Stimulated activated naive CD8-positive, alpha-beta T cell treated with anti-CD3 and anti-CD28 coated beads, Interleukin-15, Interleukin-2, amounts not matched to agents 100 U/mL and 50 U/mL, for 24 hours (primary cell): ENCODE data around the gene LEMD2.

Experiments
- ATAC-seq: fragments of 150-1000 bp; cut with Tn5 transposase; one replicate; pipeline ENCODE4 v1.10.0; 2021
- DNase-seq: peaks from one replicate; pipeline ENCODE4 v3.0.0; 2021

LEMD2 gene

DNA sequence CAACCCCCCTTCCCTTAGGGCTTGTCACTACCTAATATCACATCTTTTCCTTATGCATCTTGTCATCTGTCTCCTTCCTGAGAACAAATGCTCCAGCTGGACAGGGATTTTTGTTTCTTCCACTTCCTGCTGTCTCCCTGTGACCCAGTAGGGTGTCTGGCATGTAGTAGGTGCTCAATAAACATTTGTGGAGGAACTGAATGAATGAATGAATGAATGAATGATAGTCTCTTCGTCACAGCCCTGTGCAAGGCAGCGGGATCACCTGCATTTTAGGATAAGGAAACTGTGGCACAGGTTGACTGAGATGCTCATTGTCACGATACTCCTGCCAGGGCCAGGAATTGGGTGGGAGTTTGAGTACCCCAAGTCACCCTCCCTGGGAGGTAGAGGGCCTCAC lies 14.2 kb downstream of the LEMD2 start:
- DNase-seq (no peak), ATAC-seq (no peak)

- DNase-seq = no peak
These were observed 15.9 kb downstream of the LEMD2 start for GRCh38 chr6:33772902-33773472.

GRCh38 chr6:33772082-33772830 lies 16.7 kb downstream of the LEMD2 start:
- DNase-seq = no peak
- no peak for ATAC-seq

More at GRCh38 chr6:33772902-33773472, 15.9 kb downstream of the LEMD2 start:
- no peak for ATAC-seq

DNA sequence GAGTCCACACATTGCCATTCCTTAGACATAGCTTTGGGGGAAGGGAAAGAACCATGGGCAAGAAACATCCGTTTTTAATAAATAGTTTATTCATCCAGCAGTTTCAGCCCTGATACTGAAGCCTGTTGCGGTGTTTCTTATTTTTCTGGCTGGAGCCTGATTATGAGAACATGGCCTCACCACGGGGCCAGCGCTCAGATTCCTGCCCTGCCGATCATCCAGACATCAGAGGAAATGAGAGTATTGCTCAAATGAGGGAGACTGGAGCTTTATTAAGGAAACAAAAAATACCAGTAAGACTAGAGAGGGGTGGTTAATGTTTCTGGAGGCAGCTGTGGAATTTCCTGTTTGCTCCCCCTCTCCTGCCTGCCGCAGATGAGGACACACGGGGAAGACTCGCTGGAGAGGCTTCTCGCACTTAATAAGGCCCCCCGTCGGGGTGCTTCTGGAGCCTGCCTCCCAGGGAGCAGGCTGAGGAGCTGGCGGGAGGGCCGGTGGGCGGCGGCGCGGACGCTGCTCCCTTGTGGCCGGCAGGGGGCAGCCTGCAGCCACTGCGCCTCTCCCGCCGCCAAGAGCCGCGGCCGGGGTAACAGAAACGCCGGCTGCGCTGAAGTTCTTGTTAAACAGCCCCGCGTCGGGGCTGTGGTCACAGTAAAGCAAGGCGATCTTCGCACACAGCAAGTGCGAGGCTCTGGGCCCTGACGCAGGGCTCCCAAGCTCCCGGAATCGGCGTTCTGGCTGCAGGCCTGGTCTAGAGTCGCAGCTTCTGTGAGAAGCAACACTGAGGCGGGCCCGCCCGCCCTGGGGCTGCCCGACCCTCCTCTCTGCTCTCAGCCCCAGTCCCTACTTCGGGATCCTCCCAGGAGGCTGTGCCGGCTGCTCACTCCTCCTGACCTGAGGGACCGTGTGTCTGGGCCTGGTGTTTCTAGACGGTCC lies 17.5 kb downstream of the LEMD2 start:
- DNase-seq (peak; percentile 74), ATAC-seq (peak; percentile 62)

GRCh38 chr6:33770833-33771145 lies 18.1 kb downstream of the LEMD2 start:
- ATAC-seq = no peak
- DNase-seq = no peak

DNA sequence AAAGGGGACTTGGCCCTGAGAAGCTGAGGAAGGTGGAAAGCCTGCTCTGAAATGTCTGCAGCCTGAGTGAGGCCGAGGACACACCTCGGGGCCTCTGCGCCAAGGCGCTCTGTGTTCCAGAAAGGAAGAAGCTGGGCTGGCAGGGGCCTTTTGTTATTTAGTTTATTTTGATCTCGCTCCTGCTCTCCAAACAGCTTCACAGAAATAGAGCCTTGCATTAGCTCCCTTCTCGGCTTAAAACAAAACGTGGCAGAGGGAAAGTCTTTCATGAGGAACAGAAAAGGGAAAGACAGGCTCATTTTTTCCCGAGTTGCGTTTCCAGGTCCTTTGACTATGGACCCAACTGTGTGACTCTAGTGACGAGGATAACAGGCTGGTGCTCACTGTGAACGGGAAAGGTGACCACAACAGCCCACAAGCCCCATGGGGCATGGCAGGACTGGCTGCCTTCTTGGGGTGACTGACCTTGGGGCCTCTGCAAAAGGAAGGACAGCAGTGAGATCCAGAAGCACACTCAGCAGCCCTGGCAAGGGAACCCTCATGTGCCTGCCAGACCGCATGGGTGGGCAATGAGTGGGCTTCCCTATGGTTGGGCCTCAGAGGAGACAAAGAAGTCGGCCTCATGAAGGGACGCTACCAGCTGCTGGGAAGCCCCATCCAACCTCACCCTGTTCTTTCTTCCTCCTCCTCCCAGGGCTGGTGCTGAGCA lies 18.7 kb downstream of the LEMD2 start:
- ATAC-seq (no peak), DNase-seq (no peak)

DNA sequence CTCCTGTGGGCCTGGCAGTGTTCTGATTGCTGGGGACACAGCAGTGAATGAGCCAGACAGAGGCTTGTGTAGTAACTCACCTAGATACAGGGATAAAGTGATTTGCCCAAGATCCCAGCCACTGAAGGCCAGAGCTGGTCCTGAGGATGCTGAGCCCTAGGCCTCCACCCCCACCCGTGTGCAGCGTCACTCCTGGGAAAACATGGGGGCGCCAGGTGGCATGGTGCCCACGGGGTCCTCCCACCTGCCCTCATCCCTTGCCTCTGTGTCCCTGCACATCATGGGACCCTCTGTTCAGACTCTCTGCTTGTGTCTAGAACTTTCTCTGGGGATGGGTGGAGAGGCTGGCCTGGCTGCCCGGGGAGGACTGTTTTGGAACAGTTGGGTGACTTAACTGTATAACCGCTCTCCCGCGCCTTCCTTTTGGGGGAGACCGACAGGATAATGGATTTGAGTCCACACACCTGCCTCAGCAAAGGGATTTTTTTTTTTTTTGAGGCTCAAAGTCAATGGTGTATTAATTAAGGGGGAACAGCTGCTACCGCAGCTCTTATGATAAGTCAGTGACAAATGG lies 19.6 kb downstream of the LEMD2 start:
- DNase-seq (no peak), ATAC-seq (no peak)

DNA sequence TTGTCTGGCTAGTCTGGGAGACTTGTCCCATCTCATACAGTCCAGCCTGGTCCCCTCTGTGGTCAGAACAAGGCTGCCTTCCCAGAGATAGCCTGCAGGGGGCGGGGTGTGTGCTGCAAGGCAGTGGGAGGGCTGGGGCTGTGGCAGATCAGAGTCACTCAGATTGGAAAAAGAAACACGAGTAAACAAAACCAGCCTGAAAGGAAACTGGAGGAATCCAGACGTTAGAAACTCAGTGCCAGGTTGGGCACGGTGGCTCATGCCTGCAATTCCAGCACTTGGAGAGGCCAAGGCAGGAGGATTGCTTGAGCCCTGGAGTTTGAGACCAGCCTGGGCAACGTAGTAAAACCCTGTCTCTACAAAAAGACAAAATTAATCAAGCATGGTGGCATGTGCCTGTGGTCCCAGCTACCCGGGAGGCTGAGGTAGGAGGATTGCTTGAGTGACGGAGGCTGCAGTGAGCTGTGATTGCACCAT lies 20.2 kb downstream of the LEMD2 start:
- peak; percentile 83 for DNase-seq
- ATAC-seq = peak; percentile 65

- DNase-seq = no peak
- ATAC-seq = no peak
These were observed 21.7 kb downstream of the LEMD2 start for GRCh38 chr6:33766921-33767907.

GRCh38 chr6:33765368-33765767 lies 23.6 kb downstream of the LEMD2 start:
- DNase-seq (no peak), ATAC-seq (no peak)

DNA sequence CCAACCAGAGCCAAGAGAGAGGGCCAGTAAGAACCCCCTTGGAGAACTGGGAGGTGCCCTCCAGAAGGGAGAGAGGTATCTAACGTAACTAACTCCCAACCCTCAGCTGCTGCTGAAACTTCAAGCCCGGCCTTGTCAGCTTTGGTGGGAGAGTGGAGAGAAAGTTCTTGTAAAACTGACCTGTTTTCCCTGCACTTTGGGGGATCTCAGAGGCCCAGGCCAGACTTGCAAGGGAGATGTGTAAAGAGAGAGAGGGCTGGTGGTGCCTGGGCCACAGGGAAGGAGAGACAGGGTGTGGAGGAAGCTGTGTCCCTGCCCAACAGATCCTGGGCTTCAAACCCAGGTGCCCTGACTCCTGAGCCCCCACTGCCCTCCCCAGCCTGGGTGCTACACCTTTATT lies 24.9 kb downstream of the LEMD2 start:
- no peak for DNase-seq
- no peak for ATAC-seq

DNA sequence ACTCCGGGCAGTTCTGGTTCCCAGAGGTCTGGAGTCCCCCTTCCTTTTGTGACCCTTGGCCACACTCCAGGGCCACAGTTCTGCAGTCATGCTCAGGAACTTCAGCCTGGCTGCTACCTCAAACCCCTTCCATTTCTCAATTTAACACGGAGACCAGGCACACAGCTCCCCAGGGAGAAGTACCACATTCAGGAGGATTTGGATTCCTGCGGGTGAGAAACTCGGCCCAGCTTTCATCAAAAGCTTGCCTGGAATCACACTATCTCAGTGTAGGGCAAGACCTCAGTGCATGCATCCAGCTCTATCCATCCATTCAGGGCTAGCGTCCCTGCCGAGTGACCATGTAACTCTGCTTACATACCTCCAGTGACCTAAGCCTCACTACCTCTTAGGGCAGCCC lies 25.4 kb downstream of the LEMD2 start:
- no peak for ATAC-seq

DNA sequence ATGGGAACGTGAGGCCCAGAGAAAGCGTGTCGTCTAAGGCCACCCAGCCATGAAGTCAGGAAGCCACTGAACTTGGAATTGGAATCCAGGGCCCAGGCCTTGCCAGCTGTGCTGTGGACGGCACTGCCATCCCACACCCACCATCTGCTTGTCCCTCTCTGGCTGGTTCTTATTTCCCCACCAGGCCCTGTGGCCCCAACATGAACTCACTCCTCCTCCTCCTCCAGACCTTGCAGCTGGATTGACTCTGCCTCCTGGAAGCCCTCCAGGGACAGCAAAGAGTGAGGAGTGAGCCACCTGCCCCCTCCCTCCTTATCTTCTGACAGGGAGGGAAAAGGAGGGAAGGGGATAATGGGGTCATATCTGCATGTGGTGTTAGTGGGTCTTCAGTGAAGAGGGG lies 26.2 kb downstream of the LEMD2 start:
- DNase-seq (no peak), ATAC-seq (no peak)

More for the DNA sequence above, 25.4 kb downstream of the LEMD2 start:
- DNase-seq = no peak

DNA sequence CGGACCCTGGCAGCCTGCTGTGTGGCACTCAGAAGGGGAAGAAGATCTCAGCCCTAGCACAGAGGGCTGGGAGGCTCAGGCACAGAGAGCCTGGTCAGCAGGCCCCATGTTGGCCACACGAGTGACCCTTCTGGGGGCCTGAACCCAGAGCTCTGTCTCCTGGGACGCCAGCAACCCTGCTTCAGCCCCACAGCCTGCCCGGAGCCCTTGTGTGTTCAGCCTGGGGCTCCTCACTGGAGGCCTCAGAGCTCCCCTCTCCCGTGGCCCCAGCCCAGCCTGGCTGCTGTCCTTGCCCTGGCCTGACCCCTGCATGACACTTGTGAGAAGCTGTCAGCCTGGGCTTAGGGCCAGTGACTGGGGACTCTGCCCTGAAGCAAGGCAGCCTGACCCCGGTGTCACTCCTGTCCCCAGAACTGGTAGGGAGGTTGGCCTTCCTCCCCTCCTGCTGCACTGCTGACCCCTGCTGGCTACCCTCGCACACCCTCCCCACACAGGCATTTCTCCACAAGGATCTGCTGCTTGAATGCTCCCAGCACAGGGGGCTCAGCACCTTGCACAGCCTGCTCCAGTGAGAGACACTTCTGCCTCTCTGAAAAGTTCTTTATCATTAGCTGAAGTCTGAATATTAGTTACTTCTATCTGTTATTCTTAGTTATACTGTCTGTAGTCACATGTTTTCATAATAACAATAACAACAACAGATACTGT lies 26.9 kb downstream of the LEMD2 start:
- peak; percentile 44 for ATAC-seq
- peak; percentile 62 for DNase-seq

DNA sequence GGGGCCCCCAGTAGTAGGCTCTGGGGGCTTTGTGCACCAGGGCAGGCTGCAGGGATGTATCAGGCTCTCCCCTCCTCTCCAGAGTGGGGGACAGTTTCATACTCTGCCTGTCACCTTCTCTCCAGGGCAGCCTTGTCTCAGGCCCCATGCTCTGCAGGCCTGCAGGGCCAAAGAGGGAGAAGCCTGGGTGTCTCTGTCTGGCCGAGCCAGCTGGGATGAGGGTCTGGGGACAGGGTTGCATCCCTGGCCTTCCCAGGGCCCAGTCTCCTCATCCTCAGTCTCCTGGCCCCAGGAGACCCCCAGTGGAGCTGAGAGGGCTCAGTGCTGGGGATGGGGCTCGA lies 27.4 kb downstream of the LEMD2 start:
- no peak for DNase-seq
- ATAC-seq = no peak

DNA sequence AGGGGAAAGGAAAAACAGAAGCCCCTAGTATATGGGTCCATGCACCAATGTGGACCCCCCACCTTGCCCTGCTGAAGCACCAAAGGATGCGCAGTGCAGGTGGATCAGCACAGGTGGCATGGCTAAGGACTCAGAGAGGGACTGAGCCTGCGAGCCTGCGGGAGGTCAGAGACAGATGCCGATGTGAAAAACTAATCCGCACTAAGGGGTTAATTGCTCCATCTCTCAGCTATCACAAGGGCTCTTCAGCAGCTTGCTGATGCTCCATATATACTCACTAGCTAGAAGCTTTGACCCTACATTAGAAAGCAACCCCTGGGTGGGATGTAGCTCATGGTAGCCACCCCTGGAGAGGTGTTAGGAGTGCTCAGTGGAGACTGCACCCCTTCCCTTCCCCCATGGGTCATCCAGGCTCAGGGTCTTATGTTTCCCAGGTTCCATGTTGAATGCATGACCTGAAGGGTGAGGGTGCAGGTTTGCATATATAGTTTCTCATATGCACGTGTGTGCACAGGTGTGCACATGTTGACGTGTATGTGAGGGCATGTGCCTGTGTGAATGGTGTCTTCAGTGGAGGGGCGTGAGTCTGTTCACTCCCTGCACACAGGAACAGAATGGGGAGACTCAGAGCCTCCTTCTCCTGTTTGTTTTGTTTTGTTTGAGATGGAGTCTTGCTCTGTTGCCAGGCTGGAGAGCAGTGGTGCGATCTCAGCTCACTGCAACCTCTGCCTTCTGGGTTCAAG lies 28.9 kb downstream of the LEMD2 start:
- no peak for DNase-seq
- no peak for ATAC-seq

DNA sequence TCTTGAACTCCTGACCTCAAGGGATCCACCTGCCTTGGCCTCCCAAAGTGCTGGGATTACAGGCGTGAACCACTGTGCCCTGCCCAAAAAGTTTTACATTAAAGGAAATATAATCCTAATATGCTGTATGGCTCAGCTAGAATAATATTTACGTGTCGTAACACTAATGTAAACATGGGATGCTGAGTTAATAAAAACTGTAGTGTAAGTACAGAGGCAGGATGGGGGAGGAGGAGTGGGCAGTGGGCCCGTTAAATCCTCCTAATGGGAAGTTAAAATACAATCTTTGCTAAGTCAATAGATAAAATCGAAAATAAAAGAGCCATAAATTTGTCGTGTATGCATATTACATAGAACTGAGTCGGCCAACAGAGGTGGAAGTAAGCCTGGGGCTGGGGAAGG lies 30.1 kb downstream of the LEMD2 start:
- ATAC-seq (no peak), DNase-seq (no peak)

DNA sequence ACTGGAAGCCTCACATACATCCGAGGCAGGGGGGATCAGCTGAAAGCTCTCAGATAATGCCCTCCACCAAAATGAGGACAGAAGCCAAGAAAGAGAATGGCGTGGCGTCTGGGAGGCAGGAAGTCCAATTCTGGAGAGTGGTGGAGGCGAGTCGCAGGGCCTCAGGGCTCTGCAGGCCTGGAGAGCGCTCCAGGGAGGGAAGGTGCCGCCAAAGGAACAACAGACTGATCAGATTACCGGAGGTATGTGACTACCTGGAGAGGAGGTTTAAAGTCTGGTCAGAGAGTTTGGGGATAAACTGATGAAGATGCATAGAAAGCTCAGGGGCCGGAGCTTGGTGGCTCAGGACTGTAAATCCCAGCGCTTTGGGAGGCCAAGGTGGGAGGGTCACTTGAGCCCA lies 31.0 kb downstream of the LEMD2 start:
- no peak for DNase-seq

GRCh38 chr6:33757113-33757512 lies 31.8 kb downstream of the LEMD2 start:
- ATAC-seq (no peak), DNase-seq (no peak)

More for the DNA sequence above, 31.0 kb downstream of the LEMD2 start:
- no peak for ATAC-seq
